Ishikawa (cell line): ENCODE data around the gene FKBP6.

Experiments used
- CEBPB ChIP-seq: IDR thresholded peaks from 2 replicates; pipeline ENCODE4 v1.6.1; 2012
- CREB1 ChIP-seq: IDR thresholded peaks from 2 replicates; pipeline ENCODE4 v1.6.1; 2012; ENCODE audit warnings: low read depth
- EGR1 ChIP-seq: IDR thresholded peaks from 2 replicates; pipeline ENCODE4 v1.6.1; 2012
- EP300 ChIP-seq: IDR thresholded peaks from 2 replicates; pipeline ENCODE4 v1.6.1; 2012; ENCODE audit warnings: borderline replicate concordance
- FOXM1 ChIP-seq: IDR thresholded peaks from 2 replicates; pipeline ENCODE4 v1.6.1; 2012; ENCODE audit warnings: low read depth, borderline replicate concordance
- NFIC ChIP-seq: IDR thresholded peaks from 2 replicates; pipeline ENCODE4 v1.6.1; 2012
- RAD21 ChIP-seq: IDR thresholded peaks from 2 replicates; pipeline ENCODE4 v1.6.1; 2012; ENCODE audit warnings: low read depth
- TAF1 ChIP-seq: IDR thresholded peaks from 2 replicates; pipeline ENCODE4 v1.6.1; 2012; ENCODE audit warnings: low read depth, mild to moderate bottlenecking
- TCF12 ChIP-seq: IDR thresholded peaks from 2 replicates; pipeline ENCODE4 v1.6.1; 2012; ENCODE audit warnings: low read depth
- TEAD4 ChIP-seq: IDR thresholded peaks from 2 replicates; pipeline ENCODE4 v1.6.1; 2012
- YY1 ChIP-seq: IDR thresholded peaks from 2 replicates; pipeline ENCODE4 v1.6.1; 2012; ENCODE audit warnings: low read depth
- ZBTB7A ChIP-seq: IDR thresholded peaks from 2 replicates; pipeline ENCODE4 v1.6.1; 2012; ENCODE audit warnings: low read depth
- TF ChIP-seq, protein P1 (sequence below): IDR thresholded peaks from 2 replicates; pipeline ENCODE4 v1.6.1; 2012
- TF ChIP-seq, protein P2 (sequence below): IDR thresholded peaks from 2 replicates; pipeline ENCODE4 v1.6.1; 2012
- TF ChIP-seq, protein P3 (sequence below): IDR thresholded peaks from 2 replicates; pipeline ENCODE4 v1.6.1; 2012; ENCODE audit warnings: low read depth, mild to moderate bottlenecking

Gene FKBP6

DNA sequence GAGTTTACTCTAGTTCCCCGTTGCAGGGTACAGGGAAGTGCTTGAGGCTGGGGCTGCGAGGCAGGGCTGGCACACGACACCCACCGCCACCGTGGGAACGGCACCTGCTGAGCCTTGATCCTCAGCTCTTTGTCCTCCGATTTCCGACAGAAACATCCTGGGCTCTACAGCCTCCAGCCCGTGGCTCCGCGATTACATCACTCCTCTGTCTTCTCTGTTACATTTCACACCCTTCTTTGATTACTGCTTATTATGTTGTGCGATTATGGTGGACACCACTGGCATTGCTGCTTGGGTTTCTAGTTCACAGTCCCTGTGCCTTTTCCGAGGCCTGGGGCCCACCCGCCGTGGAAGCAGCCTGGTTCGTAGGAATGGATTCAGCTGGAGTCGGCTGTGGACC is 26.9 kb downstream of the FKBP6 start:
- TF ChIP-seq YY1 (no peak), TCF12 (no peak), RAD21 (no peak), EGR1 (no peak), EP300 (no peak), ZBTB7A (no peak), NFIC (no peak), CREB1 (no peak), TAF1 (no peak)
- TF ChIP-seq, protein P1, sequence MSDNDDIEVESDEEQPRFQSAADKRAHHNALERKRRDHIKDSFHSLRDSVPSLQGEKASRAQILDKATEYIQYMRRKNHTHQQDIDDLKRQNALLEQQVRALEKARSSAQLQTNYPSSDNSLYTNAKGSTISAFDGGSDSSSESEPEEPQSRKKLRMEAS, result no peak

DNA sequence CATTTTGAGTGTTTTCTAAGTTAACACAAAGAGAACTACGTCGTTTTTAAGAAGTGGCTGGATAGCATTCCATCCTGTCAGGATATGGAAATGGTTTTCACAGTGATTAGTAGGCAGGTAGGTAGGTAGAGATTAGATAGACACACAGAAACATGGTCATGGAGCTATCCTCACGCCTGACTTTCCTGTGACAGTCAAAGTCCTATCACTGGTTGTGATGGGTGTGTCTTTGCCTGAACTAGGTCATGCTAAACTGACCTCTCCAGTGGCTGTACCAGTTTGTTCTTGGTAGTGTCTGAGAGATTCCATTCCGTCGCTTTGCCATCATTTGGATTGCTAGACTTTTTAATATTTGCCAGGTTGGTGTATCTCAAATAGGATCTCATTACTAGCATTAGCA is 28.2 kb downstream of the FKBP6 start:
- TF ChIP-seq RAD21, result no peak

DNA sequence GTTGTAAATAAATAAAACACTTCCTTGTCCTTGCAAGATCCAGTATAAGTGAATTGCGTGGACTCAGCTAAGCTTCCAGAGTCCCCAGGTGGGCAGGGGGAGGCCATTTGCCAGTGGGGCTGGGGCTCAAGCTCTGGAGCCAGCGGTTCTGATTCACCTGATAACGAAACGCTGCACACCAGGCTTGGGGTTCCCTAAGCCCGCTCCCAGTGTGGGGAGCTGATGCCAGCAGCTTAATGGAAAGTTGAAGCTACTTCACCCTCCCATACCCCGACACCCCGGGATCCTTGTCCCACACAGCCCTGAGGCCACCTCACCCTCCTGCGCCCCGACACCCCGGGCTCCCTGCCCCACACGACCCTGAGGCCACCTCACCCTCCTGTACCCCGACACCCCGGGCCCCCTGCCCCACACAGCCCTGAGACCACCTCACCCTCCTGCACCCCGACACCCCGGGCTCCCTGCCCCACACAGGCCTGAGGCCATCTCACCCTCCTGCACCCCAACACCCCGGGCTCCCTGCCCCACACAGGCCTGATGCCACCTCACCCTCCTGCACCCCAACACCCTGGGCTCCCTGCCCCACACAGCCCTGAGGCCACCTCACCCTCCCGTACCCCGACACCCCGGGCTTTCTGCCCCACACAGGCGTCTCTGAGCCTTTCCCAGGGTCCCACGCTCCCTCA is 30.8 kb downstream of the FKBP6 start:
- TF ChIP-seq TEAD4, result no peak
- no peak for TF ChIP-seq CEBPB
- TF ChIP-seq, protein P2, sequence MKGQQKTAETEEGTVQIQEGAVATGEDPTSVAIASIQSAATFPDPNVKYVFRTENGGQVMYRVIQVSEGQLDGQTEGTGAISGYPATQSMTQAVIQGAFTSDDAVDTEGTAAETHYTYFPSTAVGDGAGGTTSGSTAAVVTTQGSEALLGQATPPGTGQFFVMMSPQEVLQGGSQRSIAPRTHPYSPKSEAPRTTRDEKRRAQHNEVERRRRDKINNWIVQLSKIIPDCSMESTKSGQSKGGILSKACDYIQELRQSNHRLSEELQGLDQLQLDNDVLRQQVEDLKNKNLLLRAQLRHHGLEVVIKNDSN, result no peak
- no peak for TF ChIP-seq NFIC
- TF ChIP-seq TAF1, result no peak
- no peak for TF ChIP-seq TCF12
- no peak for TF ChIP-seq ZBTB7A
- TF ChIP-seq, protein P3, sequence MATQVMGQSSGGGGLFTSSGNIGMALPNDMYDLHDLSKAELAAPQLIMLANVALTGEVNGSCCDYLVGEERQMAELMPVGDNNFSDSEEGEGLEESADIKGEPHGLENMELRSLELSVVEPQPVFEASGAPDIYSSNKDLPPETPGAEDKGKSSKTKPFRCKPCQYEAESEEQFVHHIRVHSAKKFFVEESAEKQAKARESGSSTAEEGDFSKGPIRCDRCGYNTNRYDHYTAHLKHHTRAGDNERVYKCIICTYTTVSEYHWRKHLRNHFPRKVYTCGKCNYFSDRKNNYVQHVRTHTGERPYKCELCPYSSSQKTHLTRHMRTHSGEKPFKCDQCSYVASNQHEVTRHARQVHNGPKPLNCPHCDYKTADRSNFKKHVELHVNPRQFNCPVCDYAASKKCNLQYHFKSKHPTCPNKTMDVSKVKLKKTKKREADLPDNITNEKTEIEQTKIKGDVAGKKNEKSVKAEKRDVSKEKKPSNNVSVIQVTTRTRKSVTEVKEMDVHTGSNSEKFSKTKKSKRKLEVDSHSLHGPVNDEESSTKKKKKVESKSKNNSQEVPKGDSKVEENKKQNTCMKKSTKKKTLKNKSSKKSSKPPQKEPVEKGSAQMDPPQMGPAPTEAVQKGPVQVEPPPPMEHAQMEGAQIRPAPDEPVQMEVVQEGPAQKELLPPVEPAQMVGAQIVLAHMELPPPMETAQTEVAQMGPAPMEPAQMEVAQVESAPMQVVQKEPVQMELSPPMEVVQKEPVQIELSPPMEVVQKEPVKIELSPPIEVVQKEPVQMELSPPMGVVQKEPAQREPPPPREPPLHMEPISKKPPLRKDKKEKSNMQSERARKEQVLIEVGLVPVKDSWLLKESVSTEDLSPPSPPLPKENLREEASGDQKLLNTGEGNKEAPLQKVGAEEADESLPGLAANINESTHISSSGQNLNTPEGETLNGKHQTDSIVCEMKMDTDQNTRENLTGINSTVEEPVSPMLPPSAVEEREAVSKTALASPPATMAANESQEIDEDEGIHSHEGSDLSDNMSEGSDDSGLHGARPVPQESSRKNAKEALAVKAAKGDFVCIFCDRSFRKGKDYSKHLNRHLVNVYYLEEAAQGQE, result no peak
- no peak for TF ChIP-seq FOXM1
- TF ChIP-seq YY1, result no peak
- TF ChIP-seq RAD21, result no peak
- no peak for TF ChIP-seq EP300
- no peak for TF ChIP-seq EGR1
- TF ChIP-seq, protein P1, result no peak
- TF ChIP-seq CREB1, result no peak

DNA sequence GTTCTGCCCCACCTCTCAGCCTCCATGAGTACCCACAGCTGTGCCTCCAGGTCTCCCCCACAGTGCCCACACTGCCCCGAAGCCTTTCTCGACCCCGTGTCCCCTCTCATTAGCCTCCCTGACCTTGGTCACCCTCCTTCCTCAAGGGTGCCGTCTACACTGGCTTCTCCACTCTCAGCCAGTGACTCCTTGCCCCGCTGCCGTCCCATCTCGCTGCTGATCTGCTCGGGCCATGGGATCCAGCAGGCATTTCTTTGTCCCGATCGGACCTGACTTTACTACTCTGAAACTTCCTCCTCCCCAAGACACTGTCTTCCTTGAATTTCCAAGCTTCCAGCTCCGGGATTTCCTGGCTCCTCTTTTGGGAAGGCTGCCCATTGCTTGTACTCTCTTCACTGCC is 31.3 kb downstream of the FKBP6 start:
- TF ChIP-seq YY1 (no peak), RAD21 (no peak), FOXM1 (no peak), CREB1 (no peak), EGR1 (no peak), EP300 (no peak)
- TF ChIP-seq, protein P1, result no peak
- TF ChIP-seq, protein P2, result no peak

DNA sequence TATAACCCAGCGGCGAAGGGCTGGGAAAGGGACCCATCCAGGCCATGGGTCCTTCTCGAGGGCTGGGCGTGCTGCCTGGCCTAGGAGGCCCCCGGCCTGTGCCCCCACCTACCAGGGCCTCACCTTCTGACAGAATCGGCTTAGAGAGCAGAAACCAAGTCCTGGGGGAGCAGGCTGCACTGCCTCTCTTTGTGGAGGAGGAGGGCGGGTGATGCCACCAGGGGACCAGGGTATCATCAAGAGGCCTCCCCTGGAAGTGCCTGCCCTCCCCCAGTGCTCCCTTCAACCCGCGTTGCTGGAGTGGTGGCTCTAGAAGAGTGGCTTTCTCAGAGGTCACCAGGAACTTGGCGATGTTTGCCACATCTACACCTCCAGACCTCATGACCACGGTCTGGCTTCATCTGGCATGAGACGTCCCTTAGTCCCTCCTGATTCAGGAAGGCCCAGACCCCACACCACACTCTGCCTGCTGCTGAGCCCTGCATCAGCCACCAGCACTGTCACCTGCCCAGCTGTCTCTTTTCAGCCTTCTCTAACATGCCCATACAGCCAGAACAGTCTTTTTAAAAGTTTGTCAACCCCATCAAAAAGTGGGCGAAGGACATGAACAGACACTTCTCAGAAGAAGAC is 31.9 kb downstream of the FKBP6 start:
- TF ChIP-seq TCF12, result no peak
- TF ChIP-seq, protein P3, result no peak
- no peak for TF ChIP-seq ZBTB7A
- no peak for TF ChIP-seq NFIC
- TF ChIP-seq CEBPB, result no peak
- TF ChIP-seq, protein P1, result no peak
- TF ChIP-seq, protein P2, result no peak
- TF ChIP-seq FOXM1, result no peak
- TF ChIP-seq RAD21, result no peak
- TF ChIP-seq EGR1, result no peak
- no peak for TF ChIP-seq EP300
- TF ChIP-seq CREB1, result no peak
